OCI-LY1 (cell line): ENCODE results near the gene RTP5.
A peak's percentile ranks its signal among the peaks of the same experiment; 100 is the strongest.

Experiments
- H2AFZ ChIP-seq: fragments of 200-600 bp; sonication (generic), shearing (Covaris generic); 2 replicates; pipeline ENCODE4 v1.6.0; 2014; ENCODE audit warnings: antibody characterized with exemption, mild to moderate bottlenecking, low read length
- H3F3A ChIP-seq: fragments of 200-600 bp; sonication (generic), shearing (Covaris generic); 2 replicates; pipeline ENCODE4 v1.6.0; 2014; ENCODE audit warnings: mild to moderate bottlenecking, antibody characterized with exemption, low read length, moderate library complexity; ENCODE audit not compliant: insufficient read depth
- H3K27ac ChIP-seq: fragments of 200-600 bp; sonication (generic); 2 replicates; pipeline ENCODE4 v1.5.1; 2014; ENCODE audit warnings: low read length, mixed run types, mild to moderate bottlenecking, low read depth; ENCODE audit not compliant: poor library complexity, severe bottlenecking
- H3K27me3 ChIP-seq: fragments of 200-600 bp; sonication (generic); 2 replicates; pipeline ENCODE4 v1.6.0; 2014; ENCODE audit warnings: antibody characterized with exemption, mild to moderate bottlenecking, low read length, moderate library complexity; ENCODE audit not compliant: insufficient read depth
- H3K36me3 ChIP-seq: fragments of 200-600 bp; sonication (generic); 2 replicates; pipeline ENCODE4 v1.6.1; 2014; ENCODE audit warnings: mild to moderate bottlenecking, antibody characterized with exemption, low read length, moderate library complexity, mixed read lengths; ENCODE audit not compliant: insufficient read depth
- H3K4me1 ChIP-seq: fragments of 200-600 bp; sonication (generic); 2 replicates; pipeline ENCODE4 v1.5.1; 2014; ENCODE audit warnings: mild to moderate bottlenecking, low read length, moderate library complexity; ENCODE audit not compliant: insufficient read depth, severe bottlenecking
- H3K4me2 ChIP-seq: fragments of 200-600 bp; sonication (generic), shearing (Covaris generic); 2 replicates; pipeline ENCODE4 v1.6.1; 2014; ENCODE audit warnings: low read length
- H3K4me3 ChIP-seq: fragments of 200-600 bp; sonication (generic); 2 replicates; pipeline ENCODE4 v1.5.1; 2014; ENCODE audit warnings: low read length, low read depth, mild to moderate bottlenecking, mixed read lengths; ENCODE audit not compliant: poor library complexity, severe bottlenecking
- H3K79me2 ChIP-seq: fragments of 200-600 bp; shearing (Covaris generic); 2 replicates; pipeline ENCODE4 v1.6.1; 2016; ENCODE audit warnings: mixed run types, low read length, mixed read lengths; ENCODE audit not compliant: insufficient read depth
- H3K9ac ChIP-seq: fragments of 200-600 bp; sonication (generic), shearing (Covaris generic); 2 replicates; pipeline ENCODE4 v1.6.1; 2014; ENCODE audit warnings: mild to moderate bottlenecking, low read length, mixed read lengths
- H3K9me2 ChIP-seq: fragments of 200-600 bp; sonication (generic), shearing (Covaris generic); 2 replicates; pipeline ENCODE4 v1.6.1; 2014; ENCODE audit warnings: low read depth, mild to moderate bottlenecking, low read length, mixed read lengths
- H3K9me3 ChIP-seq: fragments of 200-600 bp; shearing (Covaris generic); 2 replicates; pipeline ENCODE4 v1.6.1; 2014; ENCODE audit warnings: low read length, mixed read lengths
- H4K20me1 ChIP-seq: fragments of 200-600 bp; sonication (generic), shearing (Covaris generic); 2 replicates; pipeline ENCODE4 v1.6.0; 2016; ENCODE audit warnings: mild to moderate bottlenecking, low read length; ENCODE audit not compliant: insufficient read depth
- CTCF ChIP-seq: fragments of 200-600 bp; sonication (generic), shearing (Covaris generic); IDR thresholded peaks from 2 replicates; pipeline ENCODE4 v1.5.1; 2017; ENCODE audit warnings: mild to moderate bottlenecking, antibody characterized with exemption, low read length, moderate library complexity, mixed read lengths
- EZH2 ChIP-seq: fragments of 200-600 bp; sonication (generic), shearing (Covaris generic); IDR thresholded peaks from 2 replicates; pipeline ENCODE4 v1.8.0; 2017; ENCODE audit warnings: borderline replicate concordance, mixed run types, mild to moderate bottlenecking, antibody characterized with exemption, low read length, moderate library complexity, mixed read lengths

RTP5 gene

GRCh38 chr2:241857041-241857541 lies 12.4 kb upstream of the RTP5 start:
- no peak overlapping the region for H3K27ac ChIP-seq
- no peaks in the 10 kb centered on the region for H3K36me3 ChIP-seq
- H3K27me3 ChIP-seq: peaks cover 5% of the 10 kb centered on the region; the same call in 1 of the 2 replicates
- no peak overlapping the region for H3K4me3 ChIP-seq
- no peak for TF ChIP-seq EZH2
- no peak for TF ChIP-seq CTCF
- no peak overlapping the region for H2AFZ ChIP-seq
- no peaks in the 10 kb centered on the region for H3K9me2 ChIP-seq
- H3K9me3 ChIP-seq: no peaks in the 10 kb centered on the region
- no peaks in the 10 kb centered on the region for H3F3A ChIP-seq
- H4K20me1 ChIP-seq: no peaks in the 10 kb centered on the region
- peaks cover 16% of the 10 kb centered on the region for H3K4me1 ChIP-seq
- no peak overlapping the region for H3K9ac ChIP-seq
- H3K4me2 ChIP-seq: no peak overlapping the region
- H3K79me2 ChIP-seq: no peaks in the 10 kb centered on the region

- Histone ChIP-seq H3K4me3 (no peak overlapping the region), H2AFZ (no peak overlapping the region), H3K4me1 (peaks cover 16% of the 10 kb centered on the region), H3K9me3 (no peaks in the 10 kb centered on the region), H4K20me1 (no peaks in the 10 kb centered on the region), H3K9ac (no peak overlapping the region), H3K27ac (no peak overlapping the region), H3F3A (no peaks in the 10 kb centered on the region), H3K79me2 (no peaks in the 10 kb centered on the region), H3K36me3 (no peaks in the 10 kb centered on the region), H3K4me2 (no peak overlapping the region), H3K9me2 (no peaks in the 10 kb centered on the region), H3K27me3 (peaks cover 5% of the 10 kb centered on the region; the same call in 1 of the 2 replicates)
- no peak for TF ChIP-seq CTCF
- no peak for TF ChIP-seq EZH2
Measured at GRCh38 chr2:241857572-241858121, 11.9 kb upstream of the RTP5 start.

- Histone ChIP-seq H3K4me2 (peak within 1 kb of the TSS; percentile 43), H2AFZ (no peak within 1 kb of the TSS), H3K79me2 (no peaks in the 10 kb centered on the region)
Measured at GRCh38 chr2:241858206-241859016, 11.1 kb upstream of the RTP5 start, which contains the start of gene PDCD1. PDCD1 (minus strand) TSS chr2:241858894; CDS start chr2:241858838, 56 bp downstream.

More at GRCh38 chr2:241858206-241859016, 11.1 kb upstream of the RTP5 start, which contains the start of gene PDCD1:
- TF ChIP-seq CTCF: no peak
- no peak for TF ChIP-seq EZH2
- Histone ChIP-seq H3K4me3 (no peak within 1 kb of the TSS), H3K27me3 (peaks cover 5% of the 10 kb centered on the region; the same call in 1 of the 2 replicates), H3F3A (no peaks in the 10 kb centered on the region), H3K9me2 (no peaks in the 10 kb centered on the region), H4K20me1 (no peaks in the 10 kb centered on the region), H3K9ac (no peak within 1 kb of the TSS), H3K36me3 (no peaks in the 10 kb centered on the region), H3K9me3 (no peaks in the 10 kb centered on the region), H3K27ac (peak within 1 kb of the TSS; percentile 41), H3K4me1 (peaks cover 16% of the 10 kb centered on the region)
